A172 (cell line): ENCODE data around the gene ICAM4. TPM values are rescaled to one million over a fixed set of nuclear protein-coding genes. Genes with fewer than 3 reads are reported as not detected.
"Not testable (repeated sequence)": the region's sequence is repeated elsewhere in the genome, so short reads cannot be mapped to it uniquely, and the experiment has no call there.

Experiments
- DNase-seq: peaks from one replicate; pipeline ENCODE4 v3.0.0-alpha.2; 2015; ENCODE audit warnings: low spot score
- total RNA-seq: library from RNA; depleted of rRNA; stranded (reverse); fragments of >200 nt; shearing (Covaris generic); gene quantifications from 2 replicates; pipeline ENCODE4 v1.2.3, GENCODE V29; 2014

Gene ICAM4
- total RNA-seq, 1 experiment from 2014 or later: 0.09 TPM

GRCh38 chr19:10268071-10268470 is 18.7 kb upstream of the ICAM4 start:
- DNase-seq: no peak

GRCh38 chr19:10269333-10270179 is 17.2 kb upstream of the ICAM4 start:
- DNase-seq: peak; percentile 48

- no peak for DNase-seq
These were observed 16.6 kb upstream of the ICAM4 start for GRCh38 chr19:10270180-10270615.

- no peak for DNase-seq
These were observed 15.9 kb upstream of the ICAM4 start, which contains the start of gene ICAM1 for GRCh38 chr19:10270616-10271394. Gene ICAM1 (plus strand): TSS chr19:10271120. CDS start chr19:10271160, 40 bp downstream.

GRCh38 chr19:10271543-10272086 is 15.1 kb upstream of the ICAM4 start:
- no peak for DNase-seq

- no peak for DNase-seq
These were observed 12.2 kb upstream of the ICAM4 start for GRCh38 chr19:10274589-10274988.

- no peak for DNase-seq
These were observed 8.8 kb upstream of the ICAM4 start for GRCh38 chr19:10277795-10278589.

GRCh38 chr19:10278935-10279334 is 7.8 kb upstream of the ICAM4 start:
- no peak for DNase-seq

GRCh38 chr19:10279737-10280442 is 6.9 kb upstream of the ICAM4 start:
- DNase-seq: no peak

GRCh38 chr19:10282043-10282442 is 4.7 kb upstream of the ICAM4 start:
- not testable (repeated sequence) for DNase-seq

- DNase-seq: peak; percentile 33
These were observed 3.3 kb upstream of the ICAM4 start for GRCh38 chr19:10283301-10284064.

- DNase-seq: no peak
These were observed 2.4 kb upstream of the ICAM4 start for GRCh38 chr19:10284065-10284959.

- DNase-seq: no peak
These were observed 1.8 kb upstream of the ICAM4 start for GRCh38 chr19:10284960-10285278.

GRCh38 chr19:10285393-10285792 is 1.4 kb upstream of the ICAM4 start:
- DNase-seq: no peak

- DNase-seq: no peak
These were observed 2.0 kb downstream of the ICAM4 start for GRCh38 chr19:10288662-10289166.

GRCh38 chr19:10289167-10289835 is 2.5 kb downstream of the ICAM4 start:
- no peak for DNase-seq

- DNase-seq: no peak
These were observed 3.1 kb downstream of the ICAM4 start, which contains the start of gene ICAM5 for GRCh38 chr19:10289836-10290356. Gene ICAM5 (plus strand): TSS chr19:10289952. CDS start chr19:10290044, 92 bp downstream.

- no peak for DNase-seq
These were observed 3.7 kb downstream of the ICAM4 start for GRCh38 chr19:10290357-10290875.
